Measurements from ENCODE around the gene CWC22. TPM values are rescaled to one million over a fixed set of nuclear protein-coding genes. Genes with fewer than 3 reads are reported as not detected.
"Not testable (repeated sequence)": the region's sequence is repeated elsewhere in the genome, so short reads cannot be mapped to it uniquely, and the experiment has no call there.

CWC22 gene
- total and polyA plus RNA-seq, 2 donors (not counting 1 experiment from before 2014, with no cell fraction given) = 6.3 to 28.7 TPM

- Mint-ChIP-seq H3K9me3 (ENCODE audit: insufficient read depth) (peaks cover 18% of the 10 kb centered on the region), H3K27me3 (no peaks in the 10 kb centered on the region), H3K4me3 (no peak overlapping the region), H3K4me1 (no peaks in the 10 kb centered on the region), H3K27ac (no peak overlapping the region)
- Histone ChIP-seq H3K4me1 (ENCODE audit: control insufficient read depth in 2 of 2, insufficient read depth in 2 of 2, low read length in 2 of 2) (no peaks in the 10 kb centered on the region), H3K27me3 (replicated peaks in 1 of 4; ENCODE audit: control extremely low read depth in 1 of 4, control insufficient read depth in 3 of 4, insufficient read depth in 4 of 4, low read length in 3 of 4) (no peaks in the 10 kb centered on the region), H3K4me2 (replicated peaks; ENCODE audit: low read depth, low read length, poor library complexity, severe bottlenecking) (no peak overlapping the region), H4K20me1 (ENCODE audit: control insufficient read depth, insufficient read depth, low read length, poor library complexity, severe bottlenecking) (no peaks in the 10 kb centered on the region), H3K36me3 (replicated peaks in 1 of 2; ENCODE audit: control extremely low read depth in 1 of 2, control insufficient read depth in 1 of 2, extremely low read depth in 1 of 2, insufficient read depth in 2 of 2, low read length in 1 of 2) (peaks cover 0 to 3% of the 10 kb centered on the region in 2 experiments), H2AFZ (ENCODE audit: insufficient read depth, low read depth, low read length, poor library complexity, severe bottlenecking) (no peak overlapping the region), H3K4me3 (ENCODE audit: control extremely low read depth in 1 of 5, extremely low read depth in 1 of 5, insufficient read depth in 1 of 5, low read depth in 2 of 5, low read length in 4 of 5) (no peak overlapping the region), H3K27ac (ENCODE audit: low read length in 2 of 2) (no peak overlapping the region), H3K9me3 (ENCODE audit: control extremely low read depth in 1 of 3, control insufficient read depth in 2 of 3, insufficient read depth in 1 of 3, low read length in 2 of 3) (peaks cover 3 to 13% (median 12%) of the 10 kb centered on the region in 3 donors), H3K9ac (ENCODE audit: low read length) (no peak overlapping the region), H3K79me2 (ENCODE audit: control insufficient read depth, insufficient read depth, low read length) (no peaks in the 10 kb centered on the region)
- DNase-seq = no peak
- CTCF ChIA-PET = no interaction called here
- TF ChIP-seq, protein P1, sequence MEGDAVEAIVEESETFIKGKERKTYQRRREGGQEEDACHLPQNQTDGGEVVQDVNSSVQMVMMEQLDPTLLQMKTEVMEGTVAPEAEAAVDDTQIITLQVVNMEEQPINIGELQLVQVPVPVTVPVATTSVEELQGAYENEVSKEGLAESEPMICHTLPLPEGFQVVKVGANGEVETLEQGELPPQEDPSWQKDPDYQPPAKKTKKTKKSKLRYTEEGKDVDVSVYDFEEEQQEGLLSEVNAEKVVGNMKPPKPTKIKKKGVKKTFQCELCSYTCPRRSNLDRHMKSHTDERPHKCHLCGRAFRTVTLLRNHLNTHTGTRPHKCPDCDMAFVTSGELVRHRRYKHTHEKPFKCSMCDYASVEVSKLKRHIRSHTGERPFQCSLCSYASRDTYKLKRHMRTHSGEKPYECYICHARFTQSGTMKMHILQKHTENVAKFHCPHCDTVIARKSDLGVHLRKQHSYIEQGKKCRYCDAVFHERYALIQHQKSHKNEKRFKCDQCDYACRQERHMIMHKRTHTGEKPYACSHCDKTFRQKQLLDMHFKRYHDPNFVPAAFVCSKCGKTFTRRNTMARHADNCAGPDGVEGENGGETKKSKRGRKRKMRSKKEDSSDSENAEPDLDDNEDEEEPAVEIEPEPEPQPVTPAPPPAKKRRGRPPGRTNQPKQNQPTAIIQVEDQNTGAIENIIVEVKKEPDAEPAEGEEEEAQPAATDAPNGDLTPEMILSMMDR (IDR thresholded peaks at IDR 0.05) = no peak
- no peak for TF ChIP-seq EZH2 (IDR thresholded peaks at IDR 0.05; ENCODE audit: borderline replicate concordance, insufficient read depth, low read depth, low read length, poor library complexity, severe bottlenecking)
- WGBS (ENCODE audit: insufficient coverage) = no CpG with 5 or more reads among the region's 3 CpGs
- POLR2A ChIA-PET = no interaction called here
- intact Hi-C loops (cut with micrococcal nuclease) = no loop called here
- no peak for ATAC-seq (ENCODE audit: low read depth)
Observed at GRCh38 chr2:179931502-179931901, 75.6 kb downstream of the CWC22 start.

- H3K4me3 Mint-ChIP-seq; CTCF ChIA-PET; H3K27me3 Mint-ChIP-seq; H3K27ac Mint-ChIP-seq; POLR2A ChIA-PET; H3K36me3 ChIP-seq (replicated peaks in 1 of 2; ENCODE audit: control extremely low read depth in 1 of 2, control insufficient read depth in 1 of 2, extremely low read depth in 1 of 2, insufficient read depth in 2 of 2, low read length in 1 of 2); H4K20me1 ChIP-seq (ENCODE audit: control insufficient read depth, insufficient read depth, low read length, poor library complexity, severe bottlenecking); H3K79me2 ChIP-seq (ENCODE audit: control insufficient read depth, insufficient read depth, low read length); H3K9ac ChIP-seq (ENCODE audit: low read length); ATAC-seq (ENCODE audit: low read depth); H3K27ac ChIP-seq (ENCODE audit: low read length in 2 of 2); H3K4me2 ChIP-seq (replicated peaks; ENCODE audit: low read depth, low read length, poor library complexity, severe bottlenecking); H3K4me1 ChIP-seq (ENCODE audit: control insufficient read depth in 2 of 2, insufficient read depth in 2 of 2, low read length in 2 of 2); H3K27me3 ChIP-seq (replicated peaks in 1 of 4; ENCODE audit: control extremely low read depth in 1 of 4, control insufficient read depth in 3 of 4, insufficient read depth in 4 of 4, low read length in 3 of 4); H2AFZ ChIP-seq (ENCODE audit: insufficient read depth, low read depth, low read length, poor library complexity, severe bottlenecking); H3K4me3 ChIP-seq (ENCODE audit: control extremely low read depth in 1 of 5, extremely low read depth in 1 of 5, insufficient read depth in 1 of 5, low read depth in 2 of 5, low read length in 4 of 5); DNase-seq; H3K4me1 Mint-ChIP-seq; intact Hi-C loops (cut with micrococcal nuclease): not testable (repeated sequence)
- peaks cover 6 to 23% (median 12%) of the 10 kb centered on the region in 3 donors for H3K9me3 ChIP-seq (ENCODE audit: control extremely low read depth in 1 of 3, control insufficient read depth in 2 of 3, insufficient read depth in 1 of 3, low read length in 2 of 3)
- 89% methylated on average over 3 of the region's 3 CpGs for WGBS (ENCODE audit: insufficient coverage)
- peaks cover 18% of the 10 kb centered on the region for H3K9me3 Mint-ChIP-seq (ENCODE audit: insufficient read depth)
Observed at GRCh38 chr2:179929997-179930396, 77.1 kb downstream of the CWC22 start.
